HepG2 (cell line): ENCODE data around the gene URGCP. TPM values are rescaled to one million over a fixed set of nuclear protein-coding genes. Genes with fewer than 3 reads are reported as not detected.

Experiments used
- FOXK2 ChIP-seq: fragments of 450-650 bp; IDR thresholded peaks from 2 replicates; pipeline ENCODE4 v1.6.1; 2016
- HNF1A ChIP-seq, 2 experiments: sonication (generic) in 1 of 2; formaldehyde crosslinking in 1 of 2; IDR thresholded peaks; 2 replicates each; pipeline versions ENCODE4 v1.4.0 to v1.6.1; 2016 to 2020; ENCODE audit warnings: borderline replicate concordance in 1 of 2, low read depth in 1 of 2, mild to moderate bottlenecking in 1 of 2, missing genetic modification reagents in 1 of 2
- MLXIP ChIP-seq: sonication (generic); formaldehyde crosslinking; IDR thresholded peaks from 2 replicates; pipeline ENCODE4 v1.9.0; 2021; ENCODE audit warnings: missing genetic modification reagents, borderline replicate concordance
- MYC ChIP-seq: sonication (generic); formaldehyde crosslinking; IDR thresholded peaks from 2 replicates; pipeline ENCODE4 v1.9.0; 2021; ENCODE audit warnings: missing genetic modification reagents, borderline replicate concordance
- PHF8 ChIP-seq: sonication (generic); formaldehyde crosslinking; IDR thresholded peaks from 2 replicates; pipeline ENCODE4 v1.5.0; 2020; ENCODE audit warnings: missing genetic modification reagents
- SALL1 ChIP-seq: sonication (generic); formaldehyde crosslinking; IDR thresholded peaks from 2 replicates; pipeline ENCODE4 v1.8.0; 2022; ENCODE audit warnings: mild to moderate bottlenecking, missing genetic modification reagents
- SALL2 ChIP-seq: sonication (generic); formaldehyde crosslinking; IDR thresholded peaks from 2 replicates; pipeline ENCODE4 v1.8.1; 2023; ENCODE audit warnings: mild to moderate bottlenecking, missing genetic modification reagents, inconsistent platforms
- SKIL ChIP-seq: sonication (generic); formaldehyde crosslinking; IDR thresholded peaks from 2 replicates; pipeline ENCODE4 v1.8.0; 2022; ENCODE audit warnings: missing genetic modification reagents, mild to moderate bottlenecking, moderate library complexity, borderline replicate concordance
- ZNF207 ChIP-seq: fragments of 450-650 bp; IDR thresholded peaks from 2 replicates; pipeline ENCODE4 v1.6.1; 2016; ENCODE audit warnings: antibody characterized with exemption, borderline replicate concordance
- ZNF282 ChIP-seq: fragments of 450-650 bp; IDR thresholded peaks from 2 replicates; pipeline ENCODE4 v1.6.1; 2018; ENCODE audit not compliant: partially characterized antibody
- ZNF496 ChIP-seq: sonication (generic); formaldehyde crosslinking; IDR thresholded peaks from 2 replicates; pipeline ENCODE4 v1.8.1; 2023; ENCODE audit warnings: mild to moderate bottlenecking, moderate library complexity, missing genetic modification reagents; ENCODE audit not compliant: insufficient replicate concordance
- ZNF574 ChIP-seq: sonication (generic); formaldehyde crosslinking; IDR thresholded peaks from 2 replicates; pipeline ENCODE4 v1.4.0; 2020; ENCODE audit warnings: missing genetic modification reagents
- ZNF7 ChIP-seq: IDR thresholded peaks from 2 replicates; pipeline ENCODE4 v1.6.1; 2016; ENCODE audit warnings: missing biosample characterization, missing genetic modification reagents
- ZNF749 ChIP-seq: sonication (generic); formaldehyde crosslinking; IDR thresholded peaks from 2 replicates; pipeline ENCODE4 v1.8.0; 2022; ENCODE audit warnings: mild to moderate bottlenecking, missing genetic modification reagents, moderate library complexity, borderline replicate concordance
- ZNF781 ChIP-seq: sonication (generic); formaldehyde crosslinking; IDR thresholded peaks from 2 replicates; pipeline ENCODE4 v1.5.1; 2020; ENCODE audit warnings: borderline replicate concordance, mild to moderate bottlenecking, missing genetic modification reagents; ENCODE audit errors: not compliant biosample characterization
- polyA plus RNA-seq, 8 experiments: library from polyadenylated mRNA; depleted of rRNA in 3 of 8; stranded (reverse) in 7 of 8; unstranded in 1 of 8; fragments of >200 nt; fragmentation: Illumina TruSeq in 4 of 8; extraction: Trizol in 4 of 8; gene quantifications; 2 replicates each; pipeline versions ENCODE4 v1.2.1 to v1.2.3, GENCODE V29; 2011 to 2016; ENCODE audit warnings: low read depth in 4 of 8, missing spikeins in 1 of 8, mixed read lengths in 1 of 8; ENCODE audit not compliant: insufficient read depth in 1 of 8
- total RNA-seq, 5 experiments: library from RNA; depleted of rRNA; stranded (reverse); fragments of >200 nt; fragmentation: Illumina TruSeq; extraction: Trizol; gene quantifications; 2 replicates each; pipeline ENCODE4 v1.2.3, GENCODE V29; 2016; ENCODE audit warnings: low read depth in 1 of 5

Gene URGCP
- total and polyA plus RNA-seq, 2 of the 13 experiments (the other 11 are each of a cell fraction or from before 2014, with no cell fraction given): 22.3 to 25.8 TPM

- no peak; the same call in 1 of the 2 replicates for TF ChIP-seq SALL2
- no peak for TF ChIP-seq ZNF282
- peak; percentile 85 for TF ChIP-seq SALL1 (CRISPR knock-in tag)
- TF ChIP-seq ZNF749 (CRISPR knock-in tag): no peak
- TF ChIP-seq FOXK2: peak; percentile 81
- no peak for TF ChIP-seq ZNF7 (CRISPR knock-in tag)
- TF ChIP-seq ZNF781: no peak
- TF ChIP-seq ZNF574: peak; percentile 71; the same call in 1 of the 2 replicates
- TF ChIP-seq PHF8: peak; percentile 93
- TF ChIP-seq ZNF496 (CRISPR knock-in tag): no peak
- no peak for TF ChIP-seq HNF1A (IDR thresholded peaks at IDR 0.05; ENCODE audit: low read depth)
- TF ChIP-seq HNF1A (CRISPR knock-in tag; IDR thresholded peaks at IDR 0.05; ENCODE audit: borderline replicate concordance): peak; percentile 13; the same call in 1 of the 2 replicates
- TF ChIP-seq SKIL (CRISPR knock-in tag): no peak
- TF ChIP-seq ZNF207: no peak
- TF ChIP-seq MYC: peak; percentile 21; the same call in 1 of the 2 replicates
- TF ChIP-seq MLXIP: no peak
These were observed 37.2 kb downstream of the URGCP start, which contains the start of gene MRPS24 (continued) for GRCh38 chr7:43869006-43869866.
